Hepatocyte (in vitro differentiated cells): Measurements from ENCODE around the gene KNCN.

Experiments used
- CTCF ChIP-seq: fragments of 200-600 bp; sonication (generic); IDR thresholded peaks from 2 replicates; pipeline ENCODE4 v1.5.1; 2016; ENCODE audit warnings: antibody characterized with exemption, mild to moderate bottlenecking; ENCODE audit not compliant: poor library complexity
- EZH2 ChIP-seq: fragments of 200-600 bp; sonication (generic); IDR thresholded peaks from 2 replicates; pipeline ENCODE4 v1.6.1; 2016; ENCODE audit warnings: antibody characterized with exemption, mild to moderate bottlenecking, borderline replicate concordance

GRCh38 chr1:46596036-46596435, 44.6 kb upstream of the KNCN start:
- TF ChIP-seq CTCF = no peak
- TF ChIP-seq EZH2 = no peak
